ENCODE results near the gene RSPH10B. TPM values are rescaled to one million over a fixed set of nuclear protein-coding genes. Genes with fewer than 3 reads are reported as not detected.

Gene RSPH10B
- total RNA-seq, 2 experiments from 2014 or later: 0.59 TPM; not detected in 1

Other genes starting within 250 kb of the RSPH10B start
- 10 to 100 TPM; 46.2 to 48.0 TPM for gene RNF216, start 189.0 kb downstream of the RSPH10B start, total RNA-seq
- gene OCM, start 89.9 kb downstream of the RSPH10B start, total RNA-seq: not detected
- gene CCZ1, start 72.0 kb downstream of the RSPH10B start, total RNA-seq: 100 to 1,000 TPM; 102 to 107 TPM
- gene PMS2, start 38.4 kb upstream of the RSPH10B start, total RNA-seq: 10 to 100 TPM; 20.5 to 22.8 TPM
- 10 to 100 TPM; 50.6 to 54.7 TPM for gene AIMP2, start 38.6 kb upstream of the RSPH10B start, total RNA-seq
- gene ANKRD61, start 60.7 kb upstream of the RSPH10B start, total RNA-seq: under 1 TPM in 1 of 2 experiments, not detected in 1; 0.27 TPM
- 100 to 1,000 TPM; 110 to 115 TPM for gene EIF2AK1, start 88.5 kb upstream of the RSPH10B start, total RNA-seq
- gene USP42, start 134.3 kb upstream of the RSPH10B start, total RNA-seq: 10 to 100 TPM in 1 of 2 experiments, 1 to 10 TPM in 1; 9.7 to 10.4 TPM

Measured in activated CD8-positive, alpha-beta T cell treated with anti-CD3 and anti-CD28 coated beads for 36 hours (primary cell).